Activated naive CD8-positive, alpha-beta T cell treated with anti-CD3 and anti-CD28 coated beads, Interleukin-2, amount 10 ng/mL, durations not matched to agents 7 days and 5 days (primary cell): ENCODE data around the gene CAPN2. TPM values are rescaled to one million over a fixed set of nuclear protein-coding genes. Genes with fewer than 3 reads are reported as not detected.

ENCODE experiments used
- ATAC-seq: fragments of 150-1000 bp; cut with Tn5 transposase; one replicate; pipeline ENCODE4 v1.10.0; 2021; ENCODE audit warnings: low read depth, moderate library complexity
- POLR2A ChIA-PET: fragments of 350-600 bp; sonication (Branson Sonifier 250); formaldehyde crosslinking; loops from one replicate; lab custom pipeline; 2021; ENCODE audit warnings: antibody characterized with exemption; lab: Charles Lee
- DNase-seq: peaks from one replicate; pipeline ENCODE4 v3.0.0; 2021
- H3K27ac Mint-ChIP-seq: one replicate; pipeline ENCODE4 v1.8.0; 2022; ENCODE audit warnings: mild to moderate bottlenecking, mixed read lengths
- H3K27me3 Mint-ChIP-seq: one replicate; pipeline ENCODE4 v1.8.0; 2022; ENCODE audit warnings: mild to moderate bottlenecking, moderate library complexity, mixed read lengths
- H3K36me3 Mint-ChIP-seq: one replicate; pipeline ENCODE4 v1.8.0; 2021; ENCODE audit warnings: mild to moderate bottlenecking, mixed read lengths
- H3K4me1 Mint-ChIP-seq: one replicate; pipeline ENCODE4 v1.8.0; 2021; ENCODE audit warnings: mixed read lengths
- H3K4me3 Mint-ChIP-seq: one replicate; pipeline ENCODE4 v1.8.0; 2022; ENCODE audit warnings: mild to moderate bottlenecking, moderate library complexity, mixed read lengths
- H3K9me3 Mint-ChIP-seq: one replicate; pipeline ENCODE4 v1.8.0; 2021; ENCODE audit warnings: mixed read lengths
- total RNA-seq, 2 experiments: library from RNA; stranded (reverse); gene quantifications; one replicate each; pipeline ENCODE4 v1.2.3, GENCODE V29; 2021

Gene CAPN2
- total RNA-seq, 2 experiments from 2014 or later, result 169 to 177 TPM

DNA sequence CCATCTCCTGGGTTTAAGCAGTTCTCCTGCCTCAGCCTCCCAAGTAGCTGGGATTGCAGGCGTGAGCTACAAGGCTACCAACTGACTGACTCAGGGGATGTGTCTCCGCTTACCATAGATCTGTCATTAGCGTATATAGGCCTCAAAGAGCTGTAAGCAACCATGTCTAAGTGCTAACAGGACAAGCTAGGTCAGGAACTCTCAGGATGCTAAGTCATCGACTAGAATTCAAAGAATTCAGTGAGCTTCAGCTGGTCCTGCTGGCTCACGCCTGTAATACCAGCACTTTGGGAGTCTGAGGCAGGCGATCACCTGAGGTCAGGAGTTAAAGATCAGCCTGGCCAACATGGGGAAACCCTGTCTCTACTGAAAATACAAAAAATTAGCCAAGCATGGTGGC, 29.5 kb downstream of the CAPN2 start:
- peaks cover 2% of the 10 kb centered on the region for H3K4me1 Mint-ChIP-seq
- H3K9me3 Mint-ChIP-seq, result no peaks in the 10 kb centered on the region
- peaks cover 11% of the 10 kb centered on the region for H3K36me3 Mint-ChIP-seq
- no peak overlapping the region for H3K27ac Mint-ChIP-seq
- no peak for DNase-seq
- H3K4me3 Mint-ChIP-seq, result no peak overlapping the region
- H3K27me3 Mint-ChIP-seq, result no peaks in the 10 kb centered on the region
- ATAC-seq, result no peak
- POLR2A ChIA-PET, result no interaction called here

DNA sequence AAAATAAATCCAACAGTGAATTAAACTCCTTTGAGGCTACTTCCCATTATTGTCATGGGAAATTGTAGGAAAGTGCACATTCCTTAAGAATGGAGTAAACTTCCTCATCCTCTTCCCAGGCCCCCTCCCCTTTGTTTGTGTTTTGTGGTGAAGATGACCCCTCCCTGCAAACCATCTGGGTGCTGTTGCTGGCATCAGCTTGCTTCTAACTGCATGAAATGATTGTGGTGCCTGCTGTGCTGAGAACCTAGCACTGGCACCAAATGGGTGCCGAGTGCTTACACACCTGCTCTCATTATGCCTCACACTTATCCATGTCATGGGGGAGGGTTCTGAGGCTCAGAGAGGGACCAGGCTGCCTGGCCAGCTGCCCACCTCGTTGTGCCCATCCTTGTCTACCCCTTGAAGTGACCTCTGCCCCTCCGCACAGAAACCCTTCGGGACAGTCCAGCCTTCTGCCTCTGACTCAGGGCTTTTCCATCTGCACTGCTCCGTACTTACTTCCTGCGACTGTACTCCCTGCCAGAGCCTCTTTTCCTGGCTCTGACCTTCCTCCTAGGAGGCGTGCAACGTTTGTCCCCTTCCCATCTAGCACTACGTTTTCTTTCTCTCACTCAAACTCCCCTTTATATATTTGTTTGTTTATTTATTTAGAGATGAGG, 30.6 kb downstream of the CAPN2 start:
- Mint-ChIP-seq H3K9me3 (no peaks in the 10 kb centered on the region), H3K27me3 (no peaks in the 10 kb centered on the region), H3K36me3 (peaks cover 12% of the 10 kb centered on the region), H3K4me3 (no peak overlapping the region), H3K4me1 (peaks cover 3% of the 10 kb centered on the region), H3K27ac (no peak overlapping the region)
- POLR2A ChIA-PET, result no interaction called here
- DNase-seq (no peak), ATAC-seq (no peak)

DNA sequence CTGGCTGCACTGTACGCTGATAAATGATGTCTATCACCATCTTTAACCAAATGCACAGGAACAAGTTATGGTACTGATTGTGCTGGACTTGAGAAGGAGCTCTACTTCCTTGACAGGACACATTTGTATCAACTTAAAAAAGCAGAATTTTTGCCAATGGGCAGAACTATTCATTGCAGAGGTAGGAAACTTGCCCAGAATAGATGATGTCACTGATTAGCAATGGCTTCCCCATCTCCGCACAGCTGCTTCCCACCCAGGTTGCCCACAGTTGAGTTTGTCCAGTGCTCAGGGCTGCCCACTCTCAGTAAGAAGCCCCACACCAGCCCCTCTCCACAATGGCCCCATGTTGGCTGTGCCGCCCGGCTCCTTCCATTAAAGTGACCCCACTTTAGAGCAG, 33.4 kb downstream of the CAPN2 start:
- ATAC-seq, result no peak
- no peak for DNase-seq
- peaks cover 19% of the 10 kb centered on the region for H3K36me3 Mint-ChIP-seq
- H3K4me1 Mint-ChIP-seq, result peaks cover 4% of the 10 kb centered on the region
- no peaks in the 10 kb centered on the region for H3K27me3 Mint-ChIP-seq
- H3K27ac Mint-ChIP-seq, result no peak overlapping the region
- no peak overlapping the region for H3K4me3 Mint-ChIP-seq
- POLR2A ChIA-PET, result no interaction called here
- H3K9me3 Mint-ChIP-seq, result no peaks in the 10 kb centered on the region

DNA sequence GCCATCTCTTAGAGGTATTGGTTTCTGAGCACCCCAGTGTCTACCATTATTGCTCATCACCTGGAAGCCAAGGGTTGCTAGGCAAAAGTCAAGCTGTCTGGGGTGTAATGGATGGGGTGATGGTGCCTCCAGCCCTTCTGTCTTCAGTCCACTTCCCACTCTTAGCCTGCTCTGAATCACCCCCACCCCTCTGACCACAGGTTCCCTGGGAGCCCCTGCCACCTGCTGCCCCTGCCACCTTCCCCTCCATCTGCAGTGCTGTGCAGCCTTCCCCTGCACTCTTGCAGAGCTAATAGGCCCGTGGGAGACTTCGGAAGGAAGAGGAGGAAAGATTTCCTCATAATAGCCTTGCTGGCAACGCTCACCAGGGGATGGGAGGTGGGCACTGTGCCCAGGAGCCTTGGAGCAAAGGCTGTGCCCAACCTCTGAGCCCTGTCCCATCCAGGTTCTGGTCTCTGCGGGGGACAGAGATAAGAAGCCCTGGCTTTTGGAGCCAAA, 35.5 kb downstream of the CAPN2 start:
- Mint-ChIP-seq H3K36me3 (peaks cover 27% of the 10 kb centered on the region), H3K4me1 (peaks cover 4% of the 10 kb centered on the region), H3K9me3 (no peaks in the 10 kb centered on the region), H3K27ac (no peak overlapping the region), H3K4me3 (no peak overlapping the region), H3K27me3 (no peaks in the 10 kb centered on the region)
- POLR2A ChIA-PET, result interaction anchor here (2.5 to 3.0 kb wide), 2 partner anchors 31 to 35 kb away, joined by 15 read pairs; partner anchors contain the start of gene CAPN2
- ATAC-seq (no peak), DNase-seq (no peak)

DNA sequence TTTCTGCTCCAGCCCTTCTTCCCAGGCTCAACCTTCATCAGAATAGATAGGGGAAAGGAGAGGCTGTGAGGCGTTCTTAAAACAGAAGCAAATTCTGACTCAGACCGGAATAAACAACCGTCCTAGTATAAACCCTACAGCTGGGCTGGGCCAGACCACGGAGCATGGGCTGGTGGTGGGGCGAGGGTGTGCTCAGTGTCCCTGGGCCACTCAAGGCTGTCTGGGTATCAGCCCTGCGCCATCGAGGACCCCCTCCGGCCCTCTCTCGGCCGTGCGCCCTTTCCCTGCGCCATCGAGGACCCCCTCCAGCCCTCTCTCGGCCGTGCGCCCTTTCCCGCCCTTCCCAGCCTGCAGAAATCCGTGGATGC, 36.0 kb downstream of the CAPN2 start:
- Mint-ChIP-seq H3K27ac (no peak overlapping the region), H3K4me1 (peaks cover 4% of the 10 kb centered on the region), H3K9me3 (no peaks in the 10 kb centered on the region), H3K27me3 (no peaks in the 10 kb centered on the region), H3K36me3 (peaks cover 30% of the 10 kb centered on the region), H3K4me3 (peak overlapping the region; percentile 68)
- no peak for DNase-seq
- POLR2A ChIA-PET, result interaction anchor here (2.5 to 3.0 kb wide), 2 partner anchors 32 to 35 kb away, joined by 15 read pairs; partner anchors contain the start of gene CAPN2
- no peak for ATAC-seq

DNA sequence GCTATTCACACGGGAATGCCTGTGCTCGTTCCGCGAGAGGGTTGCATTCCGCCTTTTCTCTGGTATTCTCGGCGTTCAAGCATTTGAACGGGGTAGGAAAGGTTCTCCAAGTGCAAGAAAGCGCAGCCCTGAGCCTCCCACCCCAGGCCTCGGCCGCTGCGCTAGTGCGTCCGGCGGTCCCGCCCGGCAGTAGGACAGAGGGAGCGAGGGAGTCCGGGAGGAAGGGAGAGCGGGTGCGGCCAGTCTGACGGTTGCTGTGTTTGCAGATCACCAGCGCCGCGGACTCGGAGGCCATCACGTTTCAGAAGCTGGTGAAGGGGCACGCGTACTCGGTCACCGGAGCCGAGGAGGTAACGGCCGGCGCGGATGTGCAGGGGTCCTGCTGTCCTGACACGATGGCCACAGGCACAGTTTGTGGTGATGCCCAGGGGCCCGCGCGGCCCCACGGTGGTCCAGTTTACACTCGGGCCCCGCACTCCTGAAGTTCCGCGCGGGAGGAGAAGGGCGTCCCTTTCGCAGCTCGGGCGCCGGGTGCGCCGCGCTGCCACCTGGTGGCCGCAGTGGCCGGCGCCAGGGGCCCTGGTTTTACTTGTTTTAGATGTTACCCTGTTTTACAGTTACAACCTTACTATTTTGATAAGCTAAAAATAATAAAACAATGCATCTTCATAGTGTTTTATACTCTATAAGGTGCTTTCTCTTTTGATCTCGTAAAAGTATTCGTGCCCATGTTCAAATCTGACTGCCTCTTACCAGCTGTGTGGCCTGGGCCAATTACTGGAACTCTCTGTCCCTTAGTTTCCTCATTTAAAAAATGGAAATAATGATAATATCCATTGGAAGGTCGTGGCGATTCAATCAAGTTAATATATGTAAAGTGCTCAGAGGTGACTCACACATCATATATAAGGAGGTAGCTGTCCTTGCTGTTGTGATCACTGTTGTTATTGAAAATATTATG, 36.7 kb downstream of the CAPN2 start:
- ATAC-seq (peak; percentile 81), DNase-seq (peak; percentile 83)
- Mint-ChIP-seq H3K4me1 (peaks cover 4% of the 10 kb centered on the region), H3K27me3 (no peaks in the 10 kb centered on the region), H3K27ac (peak overlapping the region; percentile 27), H3K36me3 (peaks cover 30% of the 10 kb centered on the region), H3K4me3 (peak overlapping the region; percentile 68), H3K9me3 (no peaks in the 10 kb centered on the region)
- POLR2A ChIA-PET, result interaction anchor here (0.9 to 3.0 kb wide), 6 partner anchors 22 to 51 kb away, joined by 3 to 15 read pairs (median 5); partner anchors contain the start of gene CAPN2

DNA sequence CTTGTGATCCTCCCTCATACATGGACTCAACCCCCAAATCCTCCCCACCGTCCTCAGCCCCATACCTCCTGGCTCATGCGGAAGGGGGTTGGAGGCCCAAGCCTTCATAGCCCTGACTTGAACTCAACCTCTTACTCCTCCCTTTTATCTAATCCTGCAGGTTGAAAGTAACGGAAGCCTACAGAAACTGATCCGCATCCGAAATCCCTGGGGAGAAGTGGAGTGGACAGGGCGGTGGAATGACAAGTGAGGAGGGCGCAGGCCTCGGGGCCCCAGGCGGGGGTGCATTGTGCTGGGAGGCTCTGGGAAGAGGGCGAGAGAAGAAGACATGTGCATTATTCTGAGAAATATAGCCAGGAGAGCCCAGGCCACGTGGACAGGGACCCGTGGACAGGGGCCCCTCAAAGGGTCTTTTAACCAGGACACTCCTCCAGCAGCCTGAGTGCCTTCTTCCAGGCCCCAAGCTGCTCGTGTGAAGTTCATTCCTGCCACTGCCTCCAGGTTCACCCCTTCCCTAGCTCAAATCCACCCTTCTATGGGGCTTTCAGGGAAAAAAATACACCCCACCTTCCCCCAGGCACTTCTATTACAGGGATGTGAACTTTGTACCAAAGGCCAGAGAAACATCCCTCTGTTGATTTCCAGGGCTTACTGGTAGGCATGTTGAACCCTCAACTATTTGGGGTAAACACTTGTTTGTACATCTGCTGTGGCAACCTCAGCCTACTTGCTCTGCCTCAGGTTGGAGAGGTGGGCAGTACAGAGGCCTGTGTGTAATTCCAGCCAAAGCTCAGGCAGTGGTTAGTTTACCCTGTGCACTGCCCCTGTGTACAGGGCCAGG, 38.6 kb downstream of the CAPN2 start:
- H3K27ac Mint-ChIP-seq, result no peak overlapping the region
- POLR2A ChIA-PET, result interaction anchor here (0.7 to 3.0 kb wide), 2 partner anchors 34 to 38 kb away, joined by 4 to 15 read pairs; partner anchors contain the start of gene CAPN2
- ATAC-seq (no peak), DNase-seq (no peak)
- peaks cover 26% of the 10 kb centered on the region for H3K36me3 Mint-ChIP-seq
- H3K9me3 Mint-ChIP-seq, result no peaks in the 10 kb centered on the region
- H3K4me3 Mint-ChIP-seq, result no peak overlapping the region
- no peaks in the 10 kb centered on the region for H3K27me3 Mint-ChIP-seq
- peaks cover 4% of the 10 kb centered on the region for H3K4me1 Mint-ChIP-seq

DNA sequence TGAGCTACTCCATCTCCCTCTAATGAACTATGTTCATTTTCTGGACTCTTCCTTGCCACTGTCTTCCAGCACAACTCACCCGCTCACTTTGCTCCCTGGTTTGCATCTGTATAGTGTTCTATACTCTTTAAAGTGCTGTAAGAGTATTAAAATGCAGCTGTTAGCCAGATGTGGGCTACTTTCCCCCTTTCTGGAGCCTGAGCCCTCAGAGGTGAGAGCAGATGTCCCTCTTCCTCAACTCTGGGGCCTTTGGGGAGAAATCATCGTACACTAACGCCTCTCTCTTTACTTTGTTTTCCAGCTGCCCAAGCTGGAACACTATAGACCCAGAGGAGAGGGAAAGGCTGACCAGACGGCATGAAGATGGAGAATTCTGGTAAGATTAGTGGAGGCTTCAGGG, 39.4 kb downstream of the CAPN2 start:
- Mint-ChIP-seq H3K36me3 (peaks cover 26% of the 10 kb centered on the region), H3K4me3 (no peak overlapping the region), H3K27me3 (no peaks in the 10 kb centered on the region), H3K9me3 (no peaks in the 10 kb centered on the region), H3K4me1 (peaks cover 4% of the 10 kb centered on the region), H3K27ac (no peak overlapping the region)
- ATAC-seq (no peak), DNase-seq (no peak)
- POLR2A ChIA-PET, result interaction anchor here (0.7 kb wide), 1 partner anchor 35 kb away, joined by 4 read pairs; no protein-coding TSS in a partner anchor

DNA sequence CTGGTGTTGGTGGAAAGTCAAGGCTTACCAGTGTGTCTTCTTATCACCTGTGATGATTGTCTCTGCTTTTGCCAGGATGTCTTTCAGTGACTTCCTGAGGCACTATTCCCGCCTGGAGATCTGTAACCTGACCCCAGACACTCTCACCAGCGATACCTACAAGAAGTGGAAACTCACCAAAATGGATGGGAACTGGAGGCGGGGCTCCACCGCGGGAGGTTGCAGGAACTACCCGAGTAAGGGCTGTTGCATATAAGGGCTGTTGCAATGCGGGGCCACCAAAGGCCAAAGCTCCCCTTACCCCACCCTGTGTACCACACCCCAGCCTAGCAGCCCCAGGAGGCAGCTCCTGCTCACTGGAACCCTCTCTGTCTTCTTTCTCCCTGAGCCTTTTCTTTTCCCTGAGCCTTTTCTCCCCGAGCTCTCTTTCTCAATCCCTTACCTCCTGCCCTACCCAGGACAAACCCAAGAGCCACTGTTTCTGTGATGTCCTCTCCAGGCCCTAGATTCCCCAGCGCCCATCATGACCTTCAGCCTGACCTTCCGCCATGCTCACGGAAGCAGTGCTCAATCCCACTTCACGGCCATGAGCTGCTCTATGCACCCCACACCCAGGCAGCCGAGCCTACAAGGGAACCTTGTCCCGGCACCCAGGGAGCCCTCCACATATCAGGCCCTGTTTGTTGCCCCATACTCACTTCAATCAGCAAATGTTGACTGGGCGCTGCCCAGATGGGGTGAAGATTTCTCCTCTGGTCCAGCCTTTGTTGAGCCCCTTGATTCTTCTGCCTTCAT, 40.6 kb downstream of the CAPN2 start:
- POLR2A ChIA-PET, result no interaction called here
- peaks cover 25% of the 10 kb centered on the region for H3K36me3 Mint-ChIP-seq

DNA sequence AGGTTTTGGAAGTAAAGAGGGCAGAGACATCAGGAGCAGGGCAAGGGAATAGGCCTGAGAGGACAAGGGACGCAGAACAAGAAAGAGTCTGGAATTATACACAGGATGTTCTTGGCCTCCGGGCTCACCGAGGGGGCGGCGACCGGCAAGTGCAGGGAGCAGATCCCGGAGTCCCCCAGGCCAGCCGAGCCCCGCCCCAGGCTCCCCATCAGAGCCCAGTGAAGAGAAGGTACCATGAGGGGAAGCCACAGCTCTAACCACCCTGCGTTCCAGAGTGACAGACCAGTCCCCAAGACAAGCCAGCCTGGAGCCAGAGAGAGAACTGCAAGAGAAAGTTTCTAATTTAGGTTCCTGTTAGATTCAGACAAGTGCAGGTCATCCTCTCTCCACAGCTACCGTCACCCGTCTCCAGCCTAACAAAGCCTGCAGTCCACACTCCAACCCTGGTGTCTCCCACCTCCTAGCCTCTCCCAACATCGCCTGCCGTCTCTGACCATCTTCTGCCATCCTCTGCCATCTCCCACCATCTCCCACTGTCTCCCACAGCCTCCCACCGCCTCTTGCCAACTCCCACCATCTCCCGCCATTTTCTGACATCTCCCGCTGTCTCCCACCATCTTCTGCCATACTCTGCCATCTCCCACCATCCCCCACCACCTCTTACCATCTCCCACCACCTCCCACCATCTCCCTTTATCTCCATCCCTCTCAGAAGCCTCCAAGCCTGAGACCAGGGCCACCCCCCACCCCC, 42.5 kb downstream of the CAPN2 start:
- no peak for DNase-seq
- Mint-ChIP-seq H3K27ac (no peak overlapping the region), H3K27me3 (no peaks in the 10 kb centered on the region), H3K4me1 (no peaks in the 10 kb centered on the region), H3K36me3 (peaks cover 27% of the 10 kb centered on the region), H3K4me3 (no peak overlapping the region), H3K9me3 (no peaks in the 10 kb centered on the region)
- POLR2A ChIA-PET, result no interaction called here
- ATAC-seq, result no peak

More for the DNA sequence above, 40.6 kb downstream of the CAPN2 start:
- no peaks in the 10 kb centered on the region for H3K27me3 Mint-ChIP-seq
- H3K4me3 Mint-ChIP-seq, result no peak overlapping the region
- H3K9me3 Mint-ChIP-seq, result no peaks in the 10 kb centered on the region
- peak overlapping the region; percentile 38 for H3K27ac Mint-ChIP-seq
- H3K4me1 Mint-ChIP-seq, result peaks cover 3% of the 10 kb centered on the region
- DNase-seq (no peak), ATAC-seq (no peak)

DNA sequence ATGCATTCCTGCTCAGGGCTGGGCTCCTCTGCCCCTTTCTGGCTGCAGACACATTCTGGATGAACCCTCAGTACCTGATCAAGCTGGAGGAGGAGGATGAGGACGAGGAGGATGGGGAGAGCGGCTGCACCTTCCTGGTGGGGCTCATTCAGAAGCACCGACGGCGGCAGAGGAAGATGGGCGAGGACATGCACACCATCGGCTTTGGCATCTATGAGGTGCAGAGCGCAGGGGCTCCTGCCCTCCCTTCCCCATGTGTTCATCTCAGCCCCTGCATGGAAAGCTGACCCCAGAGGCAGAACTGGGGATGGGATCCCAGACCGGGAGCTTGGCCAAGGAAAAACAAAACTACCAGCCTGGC, 43.1 kb downstream of the CAPN2 start:
- Mint-ChIP-seq H3K4me3 (no peak overlapping the region), H3K27ac (no peak overlapping the region), H3K4me1 (no peaks in the 10 kb centered on the region), H3K27me3 (no peaks in the 10 kb centered on the region), H3K9me3 (no peaks in the 10 kb centered on the region), H3K36me3 (peaks cover 26% of the 10 kb centered on the region)
- ATAC-seq (no peak), DNase-seq (no peak)
- POLR2A ChIA-PET, result interaction anchor here (0.6 kb wide), 1 partner anchor 26 kb away, joined by 4 read pairs; no protein-coding TSS in a partner anchor
